Pulmonary artery endothelial cell (primary cell): ENCODE results near the gene CDH5. TPM values are rescaled to one million over a fixed set of nuclear protein-coding genes. Genes with fewer than 3 reads are reported as not detected.

Source experiments
- DNase-seq: peaks from one replicate; pipeline ENCODE4 v3.0.0-alpha.2; 2011; ENCODE audit warnings: low read depth, low spot score
- total RNA-seq: library from RNA; depleted of rRNA; stranded (reverse); fragments of >200 nt; gene quantifications from 2 replicates; pipeline ENCODE4 v1.2.3, GENCODE V29; 2014

CDH5 gene
- total RNA-seq, 1 donor from 2014 or later: 512 TPM

- no peak for DNase-seq
Observed at GRCh38 chr16:66412182-66412581, 45.7 kb downstream of the CDH5 start.

GRCh38 chr16:66414891-66415290, 48.4 kb downstream of the CDH5 start:
- no peak for DNase-seq

- DNase-seq: no peak
Observed at GRCh38 chr16:66416136-66416535, 49.6 kb downstream of the CDH5 start.

- no peak for DNase-seq
Observed at GRCh38 chr16:66416939-66417700, 50.6 kb downstream of the CDH5 start.

GRCh38 chr16:66418165-66418962, 51.9 kb downstream of the CDH5 start:
- DNase-seq: no peak

- DNase-seq: no peak
Observed at GRCh38 chr16:66419527-66419926, 53.0 kb downstream of the CDH5 start.

- no peak for DNase-seq
Observed at GRCh38 chr16:66420396-66420795, 53.9 kb downstream of the CDH5 start.

- DNase-seq: no peak
Observed at GRCh38 chr16:66421891-66422290, 55.4 kb downstream of the CDH5 start.

GRCh38 chr16:66422366-66422765, 55.9 kb downstream of the CDH5 start:
- no peak for DNase-seq

- no peak for DNase-seq
Observed at GRCh38 chr16:66423177-66423576, 56.7 kb downstream of the CDH5 start.

GRCh38 chr16:66425651-66426050, 59.2 kb downstream of the CDH5 start:
- no peak for DNase-seq

GRCh38 chr16:66426112-66427035, 59.9 kb downstream of the CDH5 start:
- no peak for DNase-seq

GRCh38 chr16:66427036-66427860, 60.8 kb downstream of the CDH5 start, which contains the start of gene BEAN1:
TSS of gene BEAN1 (plus strand) at chr16:66427295. CDS start at chr16:66437677, 10,382 bp downstream.
- no peak for DNase-seq

GRCh38 chr16:66427871-66428681, 61.6 kb downstream of the CDH5 start:
- no peak for DNase-seq

GRCh38 chr16:66428682-66429251, 62.3 kb downstream of the CDH5 start:
- no peak for DNase-seq

GRCh38 chr16:66429290-66429962, 62.9 kb downstream of the CDH5 start:
- no peak for DNase-seq

- no peak for DNase-seq
Observed at GRCh38 chr16:66430214-66430613, 63.7 kb downstream of the CDH5 start.

- DNase-seq: no peak
Observed at GRCh38 chr16:66431760-66432159, 65.3 kb downstream of the CDH5 start.

GRCh38 chr16:66432429-66432828, 65.9 kb downstream of the CDH5 start:
- no peak for DNase-seq
